GM20000 (cell line): Measurements from ENCODE around the gene MORN5.

Experiments
- DNase-seq: peaks from one replicate; pipeline ENCODE4 v3.0.0; 2012; ENCODE audit warnings: low spot score
- TF ChIP-seq, protein P1 (sequence below): IDR thresholded peaks from 2 replicates; pipeline ENCODE4 v1.5.1; 2012; ENCODE audit warnings: mild to moderate bottlenecking, control low read depth; ENCODE audit errors: extremely low read depth, missing control alignments

Gene MORN5

DNA sequence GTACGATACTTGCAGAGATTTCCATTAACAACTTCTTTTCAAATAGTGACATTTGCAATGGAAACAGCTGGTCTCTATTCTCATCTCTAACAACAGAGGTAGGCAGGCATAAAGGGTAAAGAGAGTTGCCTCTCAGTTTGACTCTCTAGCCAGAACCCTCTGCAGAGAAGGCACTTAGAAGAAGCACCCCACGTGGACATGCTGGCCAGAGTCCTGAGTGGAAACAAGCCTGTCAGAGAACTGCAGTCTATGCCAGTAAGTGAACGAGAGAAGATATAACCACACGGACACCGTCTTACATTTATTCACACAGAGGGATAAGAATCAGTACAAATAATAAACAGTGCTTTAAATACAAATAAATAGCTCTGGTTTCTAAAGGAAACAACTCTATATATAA is 80.0 kb downstream of the MORN5 start:
- DNase-seq = no peak
- TF ChIP-seq, protein P1, sequence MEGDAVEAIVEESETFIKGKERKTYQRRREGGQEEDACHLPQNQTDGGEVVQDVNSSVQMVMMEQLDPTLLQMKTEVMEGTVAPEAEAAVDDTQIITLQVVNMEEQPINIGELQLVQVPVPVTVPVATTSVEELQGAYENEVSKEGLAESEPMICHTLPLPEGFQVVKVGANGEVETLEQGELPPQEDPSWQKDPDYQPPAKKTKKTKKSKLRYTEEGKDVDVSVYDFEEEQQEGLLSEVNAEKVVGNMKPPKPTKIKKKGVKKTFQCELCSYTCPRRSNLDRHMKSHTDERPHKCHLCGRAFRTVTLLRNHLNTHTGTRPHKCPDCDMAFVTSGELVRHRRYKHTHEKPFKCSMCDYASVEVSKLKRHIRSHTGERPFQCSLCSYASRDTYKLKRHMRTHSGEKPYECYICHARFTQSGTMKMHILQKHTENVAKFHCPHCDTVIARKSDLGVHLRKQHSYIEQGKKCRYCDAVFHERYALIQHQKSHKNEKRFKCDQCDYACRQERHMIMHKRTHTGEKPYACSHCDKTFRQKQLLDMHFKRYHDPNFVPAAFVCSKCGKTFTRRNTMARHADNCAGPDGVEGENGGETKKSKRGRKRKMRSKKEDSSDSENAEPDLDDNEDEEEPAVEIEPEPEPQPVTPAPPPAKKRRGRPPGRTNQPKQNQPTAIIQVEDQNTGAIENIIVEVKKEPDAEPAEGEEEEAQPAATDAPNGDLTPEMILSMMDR = no peak

DNA sequence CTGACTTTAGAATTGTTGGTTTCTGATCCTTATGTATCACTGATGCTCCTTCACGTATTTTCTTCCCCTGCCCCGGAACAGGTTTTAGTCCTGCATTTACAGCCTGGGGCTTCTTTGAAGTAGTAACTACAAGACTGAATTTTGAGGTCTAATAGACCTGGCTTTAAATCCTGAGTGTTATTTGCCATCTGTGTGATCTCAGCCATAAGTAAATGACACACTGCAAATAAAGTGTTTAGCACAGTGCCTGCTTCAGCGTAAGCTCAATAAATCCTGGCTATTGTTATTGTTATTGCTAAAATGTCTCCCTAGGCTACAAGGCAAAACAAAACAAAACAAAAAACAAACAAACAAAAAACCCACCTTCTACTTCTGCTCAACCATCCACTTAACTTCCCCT is 84.6 kb downstream of the MORN5 start:
- TF ChIP-seq, protein P1 = no peak
- DNase-seq = no peak

DNA sequence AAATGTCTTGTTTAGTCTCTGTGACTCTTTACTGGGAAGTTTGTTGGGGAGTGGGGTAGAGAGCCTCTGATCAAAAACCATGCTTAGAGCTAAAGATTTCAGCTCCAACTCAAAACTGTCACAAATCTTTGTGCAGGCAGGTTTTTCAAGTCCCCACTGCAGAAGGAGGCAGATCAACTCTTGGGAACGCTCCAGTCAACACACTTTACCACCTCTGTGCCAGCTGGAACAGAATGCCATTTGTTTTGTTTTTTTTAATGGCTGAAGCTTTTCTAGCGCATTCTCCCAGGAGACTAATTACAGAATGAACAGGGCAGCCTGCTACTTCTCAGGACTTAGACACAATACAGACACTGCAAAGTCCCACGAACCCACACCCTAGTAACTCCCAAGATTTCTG is 87.0 kb downstream of the MORN5 start:
- no peak for DNase-seq
- TF ChIP-seq, protein P1 = no peak

DNA sequence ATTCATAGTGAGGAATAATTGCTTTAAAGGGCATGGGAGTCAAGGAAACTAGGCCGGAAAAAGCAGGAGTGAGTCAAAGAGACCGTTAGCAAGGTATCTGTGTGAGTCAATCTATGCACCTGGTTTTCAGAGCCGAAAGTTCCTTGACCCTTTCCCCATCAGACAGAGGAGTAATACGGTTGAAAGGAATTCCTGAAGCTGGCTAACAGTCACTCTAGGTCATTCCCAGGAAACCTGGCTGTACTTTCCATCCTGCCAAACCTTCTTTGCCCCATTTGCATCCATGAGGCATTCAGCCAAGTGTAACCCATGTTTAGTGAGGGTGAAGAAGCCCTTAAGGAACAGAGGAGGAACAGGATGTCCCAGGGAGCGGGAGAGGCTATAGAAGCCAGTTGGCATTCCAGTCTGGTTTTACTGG is 88.7 kb downstream of the MORN5 start:
- TF ChIP-seq, protein P1 = no peak
- no peak for DNase-seq
